ENCODE measurements around the gene FBXL5. TPM values are rescaled to one million over a fixed set of nuclear protein-coding genes. Genes with fewer than 3 reads are reported as not detected.

Gene FBXL5
- total and polyA plus RNA-seq, 2 of the 13 experiments (the other 11 are each of a cell fraction or from before 2014, with no cell fraction given) = 17.4 to 45.3 TPM

- TF ChIP-seq ZNF142 (CRISPR knock-in tag; IDR thresholded peaks at IDR 0.05) (no peak), ARNT (IDR thresholded peaks at IDR 0.05) (no peak), SIN3A (IDR thresholded peaks at IDR 0.05; ENCODE audit: borderline replicate concordance, low read depth, low read length) (no peak), KLF9 (CRISPR knock-in tag; IDR thresholded peaks at IDR 0.05; ENCODE audit: low read depth) (no peak), ZMAT3 (CRISPR knock-in tag; conservative IDR thresholded peaks at IDR 0.05) (no peak), ZEB1 (IDR thresholded peaks at IDR 0.05; ENCODE audit: insufficient replicate concordance, low read depth) (no peak), ZNF616 (CRISPR knock-in tag; IDR thresholded peaks at IDR 0.05; ENCODE audit: low read depth) (no peak), ETV5 (CRISPR knock-in tag; IDR thresholded peaks at IDR 0.05; ENCODE audit: borderline replicate concordance) (no peak), ZNF446 (CRISPR knock-in tag; IDR thresholded peaks at IDR 0.05) (no peak), HNF1B (CRISPR knock-in tag; IDR thresholded peaks at IDR 0.05) (no peak), ARID2 (CRISPR knock-in tag; IDR thresholded peaks at IDR 0.05; ENCODE audit: borderline replicate concordance) (no peak), SYNCRIP (IDR thresholded peaks at IDR 0.05; ENCODE audit: insufficient read depth, low read depth, low read length) (no peak), KMT2B (CRISPR knock-in tag; IDR thresholded peaks at IDR 0.05) (no peak)
These were observed 2.2 kb upstream of the FBXL5 start (continued) for GRCh38 chr4:15657366-15657765.
